ENCODE measurements around the gene PRRC2B.
"Not testable (repeated sequence)": the region's sequence is repeated elsewhere in the genome, so short reads cannot be mapped to it uniquely, and the experiment has no call there.

Gene PRRC2B

DNA sequence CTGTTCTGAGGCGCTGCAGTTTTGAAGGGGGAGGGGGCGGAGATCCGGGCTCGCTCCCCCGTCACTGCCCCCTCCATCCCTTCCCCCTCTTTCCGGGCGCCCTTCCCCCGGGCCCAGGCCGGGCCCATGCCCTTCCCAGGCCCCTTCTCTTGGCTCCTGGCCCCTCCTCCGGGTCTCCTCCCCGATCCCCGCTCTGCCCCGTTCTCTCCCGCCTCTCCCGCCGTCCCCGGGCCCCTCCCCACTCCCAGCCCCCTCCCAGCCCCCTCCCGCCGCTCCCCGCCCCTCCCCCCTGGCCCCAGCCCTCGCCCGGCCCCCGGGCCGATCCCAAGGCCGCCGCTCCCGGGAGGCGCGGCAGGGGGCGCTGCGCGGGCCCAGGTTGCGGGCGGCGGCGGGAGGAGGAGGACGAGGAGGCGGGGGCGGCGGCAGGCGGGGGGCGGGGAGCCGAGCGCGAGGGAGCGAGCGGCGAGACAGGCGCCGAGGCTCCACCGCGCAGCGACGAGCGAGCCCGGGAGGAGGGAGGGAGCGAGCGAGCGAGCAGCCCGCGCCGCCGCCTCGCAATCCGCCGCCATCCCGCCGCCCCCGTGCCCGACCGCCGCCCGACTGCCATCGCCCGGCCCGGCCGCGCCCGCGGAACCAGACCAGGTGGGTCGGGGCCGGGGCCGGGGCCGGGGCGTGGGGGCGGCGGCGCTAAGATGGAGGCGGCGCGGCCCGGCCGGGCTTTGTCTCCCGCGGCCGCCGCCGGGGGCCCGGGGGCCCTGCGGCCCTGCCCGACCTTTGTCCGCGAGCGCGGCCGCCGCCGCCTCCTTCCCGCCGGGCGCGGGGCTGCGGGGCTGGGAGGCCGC lies at the start of gene PRRC2B:
TSS of gene PRRC2B (plus strand) at position 465 of the 842 bp plus-strand sequence. CDS start 36,059 bp downstream, outside the sequence.
- TF ChIP-seq, protein P1, sequence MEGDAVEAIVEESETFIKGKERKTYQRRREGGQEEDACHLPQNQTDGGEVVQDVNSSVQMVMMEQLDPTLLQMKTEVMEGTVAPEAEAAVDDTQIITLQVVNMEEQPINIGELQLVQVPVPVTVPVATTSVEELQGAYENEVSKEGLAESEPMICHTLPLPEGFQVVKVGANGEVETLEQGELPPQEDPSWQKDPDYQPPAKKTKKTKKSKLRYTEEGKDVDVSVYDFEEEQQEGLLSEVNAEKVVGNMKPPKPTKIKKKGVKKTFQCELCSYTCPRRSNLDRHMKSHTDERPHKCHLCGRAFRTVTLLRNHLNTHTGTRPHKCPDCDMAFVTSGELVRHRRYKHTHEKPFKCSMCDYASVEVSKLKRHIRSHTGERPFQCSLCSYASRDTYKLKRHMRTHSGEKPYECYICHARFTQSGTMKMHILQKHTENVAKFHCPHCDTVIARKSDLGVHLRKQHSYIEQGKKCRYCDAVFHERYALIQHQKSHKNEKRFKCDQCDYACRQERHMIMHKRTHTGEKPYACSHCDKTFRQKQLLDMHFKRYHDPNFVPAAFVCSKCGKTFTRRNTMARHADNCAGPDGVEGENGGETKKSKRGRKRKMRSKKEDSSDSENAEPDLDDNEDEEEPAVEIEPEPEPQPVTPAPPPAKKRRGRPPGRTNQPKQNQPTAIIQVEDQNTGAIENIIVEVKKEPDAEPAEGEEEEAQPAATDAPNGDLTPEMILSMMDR (conservative IDR thresholded peaks at IDR 0.05): peak; percentile 95
- H3K27ac ChIP-seq: peak within 1 kb of the TSS; percentile 99

DNA sequence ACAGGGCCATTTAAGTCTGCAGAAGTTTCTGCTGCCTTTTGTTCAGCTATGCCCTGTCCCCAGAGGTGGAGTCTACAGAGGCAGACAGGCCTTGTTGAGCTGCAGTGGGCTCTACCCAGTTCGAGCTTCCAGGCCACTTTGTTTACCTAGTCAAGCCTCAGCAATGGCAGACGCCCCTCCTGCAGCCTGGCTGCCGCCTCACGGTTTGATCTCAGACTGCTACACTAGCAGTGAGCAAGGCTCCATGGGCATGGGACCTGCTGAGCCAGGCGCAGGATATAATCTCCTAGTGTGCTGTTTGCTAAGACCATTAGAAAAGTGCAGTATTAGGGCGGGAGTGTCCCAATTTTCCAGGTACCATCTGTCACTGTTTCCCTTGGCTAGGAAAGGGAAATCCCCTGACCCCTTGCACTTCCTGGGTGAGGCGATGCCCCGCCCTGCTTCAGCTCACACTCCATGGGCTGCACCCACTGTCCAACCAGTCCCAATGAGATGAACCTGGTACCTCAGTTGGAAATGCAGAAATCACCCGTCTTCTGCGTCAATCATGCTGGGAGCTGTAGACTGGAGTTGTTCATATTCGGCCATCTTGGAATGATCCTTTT lies 48.9 kb upstream of the PRRC2B start:
- H3K27ac ChIP-seq: not testable (repeated sequence)

DNA sequence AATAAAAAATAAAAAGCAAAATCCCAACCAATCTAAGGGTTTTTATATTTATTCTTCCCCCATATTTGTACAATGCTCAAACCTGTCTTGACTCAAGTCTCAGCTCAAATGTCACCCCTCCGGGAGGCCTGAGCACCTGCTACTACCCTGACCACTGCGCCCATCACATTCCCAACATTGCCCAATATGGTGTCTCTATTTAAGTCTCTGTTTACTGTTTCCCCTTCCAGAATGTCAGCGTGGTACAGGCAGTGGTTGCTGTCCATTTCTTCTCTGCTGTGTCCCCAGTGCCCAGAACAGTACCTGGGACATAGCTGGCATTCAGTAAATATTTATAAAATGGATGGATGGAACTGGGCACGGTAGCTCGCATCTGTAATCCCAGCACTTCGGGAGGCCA lies 47.3 kb upstream of the PRRC2B start:
- no peak overlapping the region for H3K27ac ChIP-seq
- TF ChIP-seq, protein P1 (conservative IDR thresholded peaks at IDR 0.05): no peak

DNA sequence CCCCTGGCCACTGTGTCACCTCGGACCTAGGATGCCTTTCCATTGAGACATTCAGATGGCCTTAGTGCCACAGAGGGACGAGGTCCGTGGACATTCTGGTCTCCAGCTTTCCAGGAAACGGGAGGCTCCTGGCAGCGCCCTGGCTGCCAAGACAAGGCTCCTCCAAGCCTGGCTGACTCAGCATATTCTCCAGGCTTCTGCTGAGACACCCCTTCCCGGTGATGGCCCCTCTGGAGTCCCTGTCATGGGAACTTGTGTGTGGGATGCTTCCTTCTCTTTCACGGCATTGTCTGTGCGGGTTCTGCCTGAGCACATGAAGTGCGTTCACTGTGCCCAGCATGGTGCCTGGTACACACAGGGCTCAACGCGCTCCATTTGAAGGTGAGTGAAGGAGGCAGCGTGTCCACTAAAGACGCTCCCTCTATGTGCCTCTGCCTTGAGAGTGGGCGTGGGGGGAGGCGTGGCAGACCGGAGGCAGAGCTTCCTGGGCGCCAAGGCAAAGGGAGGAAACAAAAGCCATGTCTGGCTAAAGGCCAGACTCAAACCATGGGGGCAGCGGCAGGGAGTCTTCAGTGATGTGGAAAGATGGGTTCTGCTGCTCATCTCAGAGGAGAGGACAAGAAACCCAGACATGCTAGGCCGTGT lies 46.4 kb upstream of the PRRC2B start:
- TF ChIP-seq, protein P1 (conservative IDR thresholded peaks at IDR 0.05): no peak

DNA sequence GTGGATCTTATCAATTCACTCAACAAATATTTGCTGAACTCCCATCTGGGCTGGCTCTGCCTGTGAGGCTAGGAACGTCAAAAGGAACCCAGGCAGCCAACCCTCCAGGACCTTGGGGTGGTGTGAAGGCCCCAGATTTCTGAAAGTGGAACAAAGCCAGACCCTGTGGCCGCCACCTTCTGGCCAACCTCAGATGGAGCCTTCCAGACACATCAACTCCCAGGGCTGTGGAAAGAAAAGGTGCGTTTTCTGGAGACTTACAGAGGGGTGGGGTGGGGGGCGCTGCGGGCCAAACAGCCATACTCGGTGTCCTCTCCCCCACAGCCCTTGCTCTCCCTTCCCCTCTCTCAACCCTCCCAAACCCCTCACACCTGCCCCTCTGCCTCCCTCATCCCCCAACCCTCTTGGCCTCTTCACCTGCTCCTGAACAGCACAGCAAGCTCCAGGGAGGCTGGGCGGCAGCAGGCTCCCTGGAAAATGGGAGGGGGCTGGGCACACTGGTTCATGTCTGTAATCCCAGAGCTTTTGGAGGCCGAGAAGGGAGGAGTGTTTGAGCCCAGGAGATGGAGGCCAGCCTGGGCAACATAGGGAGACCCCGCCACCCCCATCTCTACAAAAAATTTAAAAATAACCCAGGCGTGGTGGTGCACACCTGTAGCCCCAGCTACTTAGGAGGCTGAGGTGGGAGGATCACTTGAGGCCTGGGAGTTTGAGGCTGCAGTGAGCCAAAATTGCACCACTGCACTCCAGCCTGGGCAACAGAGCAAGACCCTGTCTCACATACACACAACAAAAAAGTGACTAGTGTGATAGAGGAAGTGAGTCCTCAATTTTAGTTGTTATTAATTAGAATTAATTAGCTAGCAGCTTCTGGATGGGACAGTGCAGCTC lies 45.0 kb upstream of the PRRC2B start:
- peak overlapping the region; percentile 79 for H3K27ac ChIP-seq
- TF ChIP-seq, protein P1 (conservative IDR thresholded peaks at IDR 0.05): peak; percentile 25

More for the DNA sequence above, 46.4 kb upstream of the PRRC2B start:
- H3K27ac ChIP-seq: no peak overlapping the region

DNA sequence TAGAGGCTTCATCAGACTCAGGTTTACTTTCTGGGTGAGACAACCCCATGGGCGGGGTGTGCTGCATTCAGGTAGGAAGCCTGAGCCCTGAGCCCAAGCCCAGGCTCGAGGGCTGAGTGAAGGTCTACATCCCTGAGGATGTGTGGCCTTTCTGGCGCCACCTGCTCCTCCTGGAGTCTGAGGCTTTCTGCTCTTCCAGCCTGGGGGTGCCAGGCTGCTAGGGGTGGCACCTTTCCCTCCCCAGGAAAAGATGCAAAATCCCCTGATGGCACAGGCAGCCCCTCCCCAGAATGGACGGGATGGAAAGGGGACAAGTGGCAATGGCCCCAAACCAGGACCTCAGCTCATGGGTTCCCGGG lies 44.4 kb upstream of the PRRC2B start:
- H3K27ac ChIP-seq: peak overlapping the region; percentile 79

More for the DNA sequence above, 44.4 kb upstream of the PRRC2B start:
- TF ChIP-seq, protein P1 (conservative IDR thresholded peaks at IDR 0.05): no peak
